AG04449 (cell line): ENCODE data around the gene GPD2.
A peak's percentile ranks its signal among the peaks of the same experiment; 100 is the strongest.

Experiments
- CTCF ChIA-PET: fragments of 350-600 bp; formaldehyde crosslinking; extraction: SDS; loops from one replicate; lab custom pipeline; 2021; ENCODE audit warnings: antibody characterized with exemption; lab: Yijun Ruan, JAX
- POLR2A ChIA-PET: fragments of 400-600, 350-600 bp; formaldehyde crosslinking; extraction: SDS; loops from one replicate; lab custom pipeline; 2020; ENCODE audit warnings: antibody characterized with exemption, inconsistent platforms; lab: Yijun Ruan, JAX
- DNase-seq: peaks from one replicate; pipeline ENCODE4 v3.0.0-alpha.2; 2010; ENCODE audit warnings: low read depth, low spot score
- H3K4me3 ChIP-seq: 2 replicates; pipeline ENCODE4 v1.5.1; 2011; ENCODE audit warnings: low read depth, mild to moderate bottlenecking, control low read depth, low read length
- CTCF ChIP-seq: IDR thresholded peaks from one replicate; pipeline ENCODE4 v1.5.1; 2011; ENCODE audit warnings: mild to moderate bottlenecking, moderate library complexity, low read length, control low read depth, inconsistent platforms; ENCODE audit not compliant: insufficient read depth; ENCODE audit errors: missing control alignments

The GPD2 gene

DNA sequence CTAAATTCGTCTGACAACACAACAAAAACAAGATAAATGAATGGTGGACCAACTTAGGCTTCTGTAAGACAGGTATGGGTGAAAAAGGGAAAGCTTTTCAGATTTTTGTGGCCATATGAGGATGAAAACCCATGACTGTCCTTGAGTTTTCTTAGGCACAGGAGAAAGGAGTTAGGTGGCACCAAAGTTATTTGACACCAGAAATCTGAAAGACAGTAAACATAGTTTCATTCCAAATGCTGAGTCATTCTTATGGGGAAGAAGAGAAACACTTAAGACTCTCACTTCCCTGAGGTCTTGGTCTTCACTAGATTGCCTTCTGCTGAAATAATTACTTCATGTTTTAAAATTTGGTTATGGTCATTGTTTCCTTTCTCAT, 5.2 kb upstream of the GPD2 start:
- POLR2A ChIA-PET: no interaction called here
- CTCF ChIA-PET: interaction anchor here (0.8 kb wide), 1 partner anchor 34 kb away, joined by 3 read pairs; no protein-coding TSS in a partner anchor
- H3K4me3 ChIP-seq: no peak overlapping the region
- no peak for TF ChIP-seq CTCF
- no peak for DNase-seq

DNA sequence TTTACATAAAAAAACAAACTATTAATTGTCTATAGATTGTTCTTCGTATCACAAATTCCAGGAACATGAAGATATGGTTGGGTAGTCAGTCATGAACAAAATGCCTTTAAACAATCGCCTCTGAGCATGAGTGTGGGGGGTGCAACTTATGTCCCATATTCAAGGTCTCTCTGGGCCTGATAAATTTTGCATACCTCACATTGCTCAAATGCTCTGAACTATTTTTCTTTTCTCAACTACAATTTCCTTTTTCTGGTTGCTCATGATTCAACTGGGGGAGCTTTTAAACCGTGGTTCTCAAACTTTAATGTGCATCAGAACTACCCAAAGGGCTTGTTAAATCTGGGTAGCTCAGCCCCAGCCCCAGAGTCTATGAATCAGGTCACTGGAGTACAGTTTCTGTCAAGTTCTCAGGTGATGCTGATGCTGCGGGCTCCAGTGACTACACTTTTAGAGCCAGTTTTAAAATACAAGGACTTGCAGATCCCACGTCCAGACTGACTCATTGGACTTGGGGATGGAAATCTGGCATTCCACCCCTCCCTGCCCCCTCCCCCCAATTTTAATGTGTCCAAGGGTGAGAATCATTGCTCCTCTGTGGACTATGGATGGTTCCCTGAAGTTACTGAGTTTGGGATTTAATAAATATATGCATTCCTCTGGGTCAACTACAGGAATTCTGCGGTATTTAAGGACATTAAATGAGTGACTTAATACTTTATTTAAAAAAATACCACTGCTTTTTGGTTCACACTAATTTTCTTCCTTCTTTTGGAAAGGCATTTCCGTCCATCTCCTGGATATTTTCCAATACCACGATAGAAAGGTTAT, 1.5 kb upstream of the GPD2 start:
- CTCF ChIA-PET: interaction anchor here (0.9 kb wide), 2 partner anchors 10 to 100 kb away, joined by 3 to 5 read pairs; no protein-coding TSS in a partner anchor
- POLR2A ChIA-PET: interaction anchor here (0.9 to 1.5 kb wide), 2 partner anchors 11 to 92 kb away, joined by 4 read pairs; no protein-coding TSS in a partner anchor
- DNase-seq: no peak
- no peak for TF ChIP-seq CTCF
- H3K4me3 ChIP-seq: no peak overlapping the region

GRCh38 chr2:156435396-156435717, 822 bp upstream of the GPD2 start:
- POLR2A ChIA-PET: interaction anchor here (0.9 to 1.5 kb wide), 2 partner anchors 11 to 93 kb away, joined by 4 read pairs; no protein-coding TSS in a partner anchor
- no peak for DNase-seq
- peak overlapping the region; percentile 72 for H3K4me3 ChIP-seq
- TF ChIP-seq CTCF: no peak
- CTCF ChIA-PET: interaction anchor here (0.9 kb wide), 2 partner anchors 9 to 101 kb away, joined by 3 to 5 read pairs; no protein-coding TSS in a partner anchor

- ChIA-PET POLR2A (interaction anchor here (0.9 to 1.9 kb wide), 3 partner anchors 29 to 102 kb away, joined by 3 to 5 read pairs (median 4); no protein-coding TSS in a partner anchor), CTCF (interaction anchor here (0.8 to 2.3 kb wide), 3 partner anchors 102 to 153 kb away, joined by 4 to 9 read pairs (median 6); no protein-coding TSS in a partner anchor)
- H3K4me3 ChIP-seq: peak overlapping the region; percentile 72
- TF ChIP-seq CTCF: no peak
- DNase-seq: no peak
Measured at GRCh38 chr2:156436497-156437085, 412 bp downstream of the GPD2 start.

DNA sequence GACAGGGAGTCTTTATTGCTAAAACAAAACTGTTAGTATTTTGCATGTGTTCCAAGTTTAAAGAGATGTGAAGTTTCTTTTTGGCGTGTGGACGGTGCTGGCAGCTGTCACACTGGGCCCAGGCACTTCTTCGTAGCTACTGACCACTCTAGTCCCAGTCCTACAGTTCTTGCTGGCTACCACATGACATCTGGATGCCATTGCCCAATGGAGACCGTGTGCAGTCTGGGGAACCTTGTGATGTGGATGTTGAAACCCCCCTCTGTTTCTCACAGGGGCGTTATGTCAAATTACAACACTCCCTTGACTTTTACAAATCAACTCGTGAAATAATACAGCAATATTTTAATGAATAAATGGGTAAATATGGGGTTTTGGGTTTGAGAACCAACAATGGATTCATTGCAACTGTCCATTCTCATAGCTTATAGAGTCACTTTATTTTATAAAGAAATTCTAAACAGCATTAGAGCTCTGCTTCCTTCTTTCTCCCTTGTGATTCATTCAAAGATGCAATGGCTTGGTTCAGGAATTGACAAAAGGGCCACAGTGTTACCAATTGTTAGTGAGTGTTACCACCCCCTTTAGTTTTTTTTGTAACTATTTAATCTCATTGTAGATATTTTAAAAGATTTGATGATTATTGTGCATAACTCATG, 1.2 kb downstream of the GPD2 start:
- no peak for DNase-seq
- H3K4me3 ChIP-seq: peak overlapping the region; percentile 72
- ChIA-PET POLR2A (interaction anchor here (0.9 to 1.9 kb wide), 3 partner anchors 28 to 103 kb away, joined by 3 to 5 read pairs (median 4); no protein-coding TSS in a partner anchor), CTCF (interaction anchor here (0.8 to 2.3 kb wide), 3 partner anchors 103 to 152 kb away, joined by 4 to 9 read pairs (median 6); no protein-coding TSS in a partner anchor)
- no peak for TF ChIP-seq CTCF
